ENCODE results near the gene KCNK17. TPM values are rescaled to one million over a fixed set of nuclear protein-coding genes. Genes with fewer than 3 reads are reported as not detected.

Gene KCNK17, protein sequence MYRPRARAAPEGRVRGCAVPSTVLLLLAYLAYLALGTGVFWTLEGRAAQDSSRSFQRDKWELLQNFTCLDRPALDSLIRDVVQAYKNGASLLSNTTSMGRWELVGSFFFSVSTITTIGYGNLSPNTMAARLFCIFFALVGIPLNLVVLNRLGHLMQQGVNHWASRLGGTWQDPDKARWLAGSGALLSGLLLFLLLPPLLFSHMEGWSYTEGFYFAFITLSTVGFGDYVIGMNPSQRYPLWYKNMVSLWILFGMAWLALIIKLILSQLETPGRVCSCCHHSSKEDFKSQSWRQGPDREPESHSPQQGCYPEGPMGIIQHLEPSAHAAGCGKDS
- 1.2 and 1.3 TPM in 2 replicates for total RNA-seq (2021)
- long read RNA-seq, transcript KCNK17-201 (5 exons, 1,658 nt): major isoform, 6 of 7 reads
- long read RNA-seq, partial matches to known transcripts: 0 of 7 reads
- long read RNA-seq, other reads (novel, unspliced or antisense): 1 of 7 reads

- no peak within 1 kb of the TSS for H2BK120ac ChIP-seq (ENCODE audit: low read depth, low read length, poor library complexity, severe bottlenecking)
- no peak within 1 kb of the TSS for H2AK5ac ChIP-seq (ENCODE audit: insufficient read length, low read length)
- H3K4me1 ChIP-seq (ENCODE audit: insufficient read depth, low read length): no peaks in the 10 kb centered on the region
- no peaks in the 10 kb centered on the region; a peak in 1 of 7 replicates for H3K36me3 Mint-ChIP-seq (ENCODE audit: insufficient read depth in 1 of 3, low read depth in 3 of 3)
- DNase-seq: peak; percentile 69
- no peak within 1 kb of the TSS for H2BK5ac ChIP-seq (ENCODE audit: insufficient read length, low read length)
- H3K4me2 ChIP-seq (ENCODE audit: insufficient read depth, insufficient read length, low read length): peak within 1 kb of the TSS; percentile 41
- H3K18ac ChIP-seq (ENCODE audit: insufficient read length, low read depth, low read length): peak within 1 kb of the TSS; percentile 46
- no CpG with 5 or more reads among the region's 28 CpGs for WGBS (ENCODE audit: extremely low coverage, insufficient read length, low lambda C conversion rate)
- peaks cover 32% of the 10 kb centered on the region for H3K27me3 ChIP-seq (ENCODE audit: insufficient read depth, low read length)
- peaks cover 94% of the 10 kb centered on the region for H3K27me3 Mint-ChIP-seq (ENCODE audit: low read depth)
- H3K4me3 Mint-ChIP-seq: peak within 1 kb of the TSS; percentile 66 to 81
- no peak within 1 kb of the TSS for H3K56ac ChIP-seq (ENCODE audit: insufficient read length, low read depth, low read length)
- no peak within 1 kb of the TSS for H3K23ac ChIP-seq (ENCODE audit: insufficient read length, low read depth, low read length)
- H3K9ac ChIP-seq (ENCODE audit: extremely low read depth, insufficient read length, low read length): no peak within 1 kb of the TSS
- H3K27ac ChIP-seq (ENCODE audit: insufficient read length, low read depth, low read length): no peak within 1 kb of the TSS
- no peak within 1 kb of the TSS for H2AFZ ChIP-seq (ENCODE audit: low read length)
- no peaks in the 10 kb centered on the region for H3K9me3 ChIP-seq (ENCODE audit: control insufficient read depth, low read depth, low read length)
- H4K5ac ChIP-seq (ENCODE audit: insufficient read length, low read depth, low read length): no peak within 1 kb of the TSS
- no peak within 1 kb of the TSS for H2BK20ac ChIP-seq (ENCODE audit: low read depth, low read length, poor library complexity, severe bottlenecking)
- no peak within 1 kb of the TSS for H3K4ac ChIP-seq (ENCODE audit: low read depth, low read length)
- peaks cover 10% of the 10 kb centered on the region for H3K23me2 ChIP-seq (ENCODE audit: insufficient read length, low read depth, low read length, poor library complexity, severe bottlenecking)
- H4K91ac ChIP-seq (ENCODE audit: insufficient read length, low read depth, low read length): no peak within 1 kb of the TSS
- H2BK15ac ChIP-seq (ENCODE audit: low read depth, low read length): no peak within 1 kb of the TSS
- H3K9me3 Mint-ChIP-seq: no peaks in the 10 kb centered on the region; a peak in 2 of 5 replicates
- no peak within 1 kb of the TSS for H2BK12ac ChIP-seq (ENCODE audit: insufficient read length, low read depth, low read length)
- H3K27ac Mint-ChIP-seq: no peak within 1 kb of the TSS
- H3T11ph ChIP-seq (ENCODE audit: low read length): no peak within 1 kb of the TSS
- no peaks in the 10 kb centered on the region for H3K79me2 ChIP-seq (ENCODE audit: insufficient read depth, low read length)
- H4K8ac ChIP-seq (replicated peaks; ENCODE audit: insufficient read length, low read depth, low read length): no peak within 1 kb of the TSS
- no peaks in the 10 kb centered on the region for H3K79me1 ChIP-seq (ENCODE audit: insufficient read depth, low read depth, low read length, poor library complexity, severe bottlenecking)
- peak within 1 kb of the TSS; percentile 78 for H3K14ac ChIP-seq (ENCODE audit: insufficient read depth, low read length)
- peaks cover 4 to 9% of the 10 kb centered on the region in 2 experiments for H3K4me1 Mint-ChIP-seq
- H4K20me1 ChIP-seq (ENCODE audit: control insufficient read depth, insufficient read depth, insufficient read length): no peaks in the 10 kb centered on the region
- TF ChIP-seq CTCF (conservative IDR thresholded peaks at IDR 0.05): no peak
Observed at GRCh38 chr6:39314273-39314795, at the start of gene KCNK17. TSS of gene KCNK17 (minus strand) at chr6:39314419. CDS start at chr6:39314320, 99 bp downstream.

Data from H9 (cell line).